ENCODE measurements around the gene FBXO7. TPM values are rescaled to one million over a fixed set of nuclear protein-coding genes. Genes with fewer than 3 reads are reported as not detected.

The FBXO7 gene
- total and polyA plus RNA-seq, 9 of the 15 experiments (the other 6 are each of a cell fraction or from before 2014, with no cell fraction given) = 34.0 to 162 (median 85.2) TPM

DNA sequence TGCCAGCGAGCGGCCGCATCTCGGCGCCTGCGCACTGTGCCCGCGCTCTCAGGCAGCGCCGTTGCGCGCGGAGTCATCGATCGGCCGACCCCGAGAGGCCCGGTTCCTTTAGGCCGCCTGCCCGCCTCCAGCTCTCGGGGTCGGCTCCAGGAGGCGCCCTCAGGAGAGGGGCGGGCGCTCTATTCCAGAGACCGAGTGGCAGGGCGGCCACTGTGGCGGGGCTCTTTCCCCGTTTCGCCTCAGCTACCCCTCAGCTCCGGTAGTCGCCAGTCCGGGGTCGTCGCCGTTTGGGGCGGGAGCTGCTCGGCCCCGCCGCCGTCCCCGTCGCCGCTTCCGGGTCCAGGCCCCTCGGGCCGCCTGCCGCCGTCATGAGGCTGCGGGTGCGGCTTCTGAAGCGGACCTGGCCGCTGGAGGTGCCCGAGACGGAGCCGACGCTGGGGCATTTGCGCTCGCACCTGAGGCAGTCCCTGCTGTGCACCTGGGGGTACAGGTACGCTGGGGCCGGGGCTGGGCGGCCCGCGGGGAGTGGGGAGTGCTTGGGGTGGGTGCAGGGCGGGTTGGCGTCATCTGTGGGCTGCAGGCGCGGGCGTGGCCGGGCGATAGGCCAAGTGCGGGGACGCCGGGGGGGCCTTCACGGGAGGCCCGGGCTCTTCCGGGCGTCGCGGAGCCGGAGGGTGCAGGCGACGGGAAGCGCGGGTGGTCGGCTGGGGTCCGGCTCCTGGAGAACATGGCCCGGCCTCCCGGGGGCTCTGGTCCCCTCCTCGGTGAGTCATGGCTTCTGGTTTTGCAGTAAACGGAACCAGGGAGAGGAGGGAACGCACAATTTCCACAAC, at the start of gene FBXO7 (continued):
- TF ChIP-seq, protein P1, sequence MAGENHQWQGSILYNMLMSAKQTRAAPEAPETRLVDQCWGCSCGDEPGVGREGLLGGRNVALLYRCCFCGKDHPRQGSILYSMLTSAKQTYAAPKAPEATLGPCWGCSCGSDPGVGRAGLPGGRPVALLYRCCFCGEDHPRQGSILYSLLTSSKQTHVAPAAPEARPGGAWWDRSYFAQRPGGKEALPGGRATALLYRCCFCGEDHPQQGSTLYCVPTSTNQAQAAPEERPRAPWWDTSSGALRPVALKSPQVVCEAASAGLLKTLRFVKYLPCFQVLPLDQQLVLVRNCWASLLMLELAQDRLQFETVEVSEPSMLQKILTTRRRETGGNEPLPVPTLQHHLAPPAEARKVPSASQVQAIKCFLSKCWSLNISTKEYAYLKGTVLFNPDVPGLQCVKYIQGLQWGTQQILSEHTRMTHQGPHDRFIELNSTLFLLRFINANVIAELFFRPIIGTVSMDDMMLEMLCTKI (IDR thresholded peaks at IDR 0.05; ENCODE audit: partially characterized antibody) = no peak
- TF ChIP-seq PHF8 (IDR thresholded peaks at IDR 0.05; ENCODE audit: borderline replicate concordance, low read length) = peak; percentile 73
- TF ChIP-seq SMAD4 (CRISPR knock-in tag; conservative IDR thresholded peaks at IDR 0.05) = peak; percentile 66; the same call in 1 of the 2 replicates
- TF ChIP-seq, protein P2, sequence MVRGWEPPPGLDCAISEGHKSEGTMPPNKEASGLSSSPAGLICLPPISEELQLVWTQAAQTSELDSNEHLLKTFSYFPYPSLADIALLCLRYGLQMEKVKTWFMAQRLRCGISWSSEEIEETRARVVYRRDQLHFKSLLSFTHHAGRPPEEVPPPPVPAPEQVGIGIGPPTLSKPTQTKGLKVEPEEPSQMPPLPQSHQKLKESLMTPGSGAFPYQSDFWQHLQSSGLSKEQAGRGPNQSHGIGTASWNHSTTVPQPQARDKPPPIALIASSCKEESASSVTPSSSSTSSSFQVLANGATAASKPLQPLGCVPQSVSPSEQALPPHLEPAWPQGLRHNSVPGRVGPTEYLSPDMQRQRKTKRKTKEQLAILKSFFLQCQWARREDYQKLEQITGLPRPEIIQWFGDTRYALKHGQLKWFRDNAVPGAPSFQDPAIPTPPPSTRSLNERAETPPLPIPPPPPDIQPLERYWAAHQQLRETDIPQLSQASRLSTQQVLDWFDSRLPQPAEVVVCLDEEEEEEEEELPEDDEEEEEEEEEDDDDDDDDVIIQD (CRISPR knock-in tag; IDR thresholded peaks at IDR 0.05) = no peak
- TF ChIP-seq CAMTA2 (CRISPR knock-in tag; conservative IDR thresholded peaks at IDR 0.05) = no peak
- peak; percentile 76 for TF ChIP-seq EP400 (IDR thresholded peaks at IDR 0.05)
- TF ChIP-seq, protein P3, sequence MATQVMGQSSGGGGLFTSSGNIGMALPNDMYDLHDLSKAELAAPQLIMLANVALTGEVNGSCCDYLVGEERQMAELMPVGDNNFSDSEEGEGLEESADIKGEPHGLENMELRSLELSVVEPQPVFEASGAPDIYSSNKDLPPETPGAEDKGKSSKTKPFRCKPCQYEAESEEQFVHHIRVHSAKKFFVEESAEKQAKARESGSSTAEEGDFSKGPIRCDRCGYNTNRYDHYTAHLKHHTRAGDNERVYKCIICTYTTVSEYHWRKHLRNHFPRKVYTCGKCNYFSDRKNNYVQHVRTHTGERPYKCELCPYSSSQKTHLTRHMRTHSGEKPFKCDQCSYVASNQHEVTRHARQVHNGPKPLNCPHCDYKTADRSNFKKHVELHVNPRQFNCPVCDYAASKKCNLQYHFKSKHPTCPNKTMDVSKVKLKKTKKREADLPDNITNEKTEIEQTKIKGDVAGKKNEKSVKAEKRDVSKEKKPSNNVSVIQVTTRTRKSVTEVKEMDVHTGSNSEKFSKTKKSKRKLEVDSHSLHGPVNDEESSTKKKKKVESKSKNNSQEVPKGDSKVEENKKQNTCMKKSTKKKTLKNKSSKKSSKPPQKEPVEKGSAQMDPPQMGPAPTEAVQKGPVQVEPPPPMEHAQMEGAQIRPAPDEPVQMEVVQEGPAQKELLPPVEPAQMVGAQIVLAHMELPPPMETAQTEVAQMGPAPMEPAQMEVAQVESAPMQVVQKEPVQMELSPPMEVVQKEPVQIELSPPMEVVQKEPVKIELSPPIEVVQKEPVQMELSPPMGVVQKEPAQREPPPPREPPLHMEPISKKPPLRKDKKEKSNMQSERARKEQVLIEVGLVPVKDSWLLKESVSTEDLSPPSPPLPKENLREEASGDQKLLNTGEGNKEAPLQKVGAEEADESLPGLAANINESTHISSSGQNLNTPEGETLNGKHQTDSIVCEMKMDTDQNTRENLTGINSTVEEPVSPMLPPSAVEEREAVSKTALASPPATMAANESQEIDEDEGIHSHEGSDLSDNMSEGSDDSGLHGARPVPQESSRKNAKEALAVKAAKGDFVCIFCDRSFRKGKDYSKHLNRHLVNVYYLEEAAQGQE (IDR thresholded peaks at IDR 0.05; ENCODE audit: borderline replicate concordance) = peak; percentile 88
- TF ChIP-seq, protein P3 (CRISPR knock-in tag; IDR thresholded peaks at IDR 0.05; ENCODE audit: low read depth) = 0 out of 2 replicates have a peak, but pooled peaks have one; percentile 45
- TF ChIP-seq FOSL1 (tag; conservative IDR thresholded peaks at IDR 0.05) = peak; percentile 58
- TF ChIP-seq, protein P4, sequence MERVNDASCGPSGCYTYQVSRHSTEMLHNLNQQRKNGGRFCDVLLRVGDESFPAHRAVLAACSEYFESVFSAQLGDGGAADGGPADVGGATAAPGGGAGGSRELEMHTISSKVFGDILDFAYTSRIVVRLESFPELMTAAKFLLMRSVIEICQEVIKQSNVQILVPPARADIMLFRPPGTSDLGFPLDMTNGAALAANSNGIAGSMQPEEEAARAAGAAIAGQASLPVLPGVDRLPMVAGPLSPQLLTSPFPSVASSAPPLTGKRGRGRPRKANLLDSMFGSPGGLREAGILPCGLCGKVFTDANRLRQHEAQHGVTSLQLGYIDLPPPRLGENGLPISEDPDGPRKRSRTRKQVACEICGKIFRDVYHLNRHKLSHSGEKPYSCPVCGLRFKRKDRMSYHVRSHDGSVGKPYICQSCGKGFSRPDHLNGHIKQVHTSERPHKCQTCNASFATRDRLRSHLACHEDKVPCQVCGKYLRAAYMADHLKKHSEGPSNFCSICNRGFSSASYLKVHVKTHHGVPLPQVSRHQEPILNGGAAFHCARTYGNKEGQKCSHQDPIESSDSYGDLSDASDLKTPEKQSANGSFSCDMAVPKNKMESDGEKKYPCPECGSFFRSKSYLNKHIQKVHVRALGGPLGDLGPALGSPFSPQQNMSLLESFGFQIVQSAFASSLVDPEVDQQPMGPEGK (CRISPR knock-in tag; IDR thresholded peaks at IDR 0.05; ENCODE audit: borderline replicate concordance) = 0 out of 2 replicates have a peak, but pooled peaks have one; percentile 38
- 0 out of 2 replicates have a peak, but pooled peaks have one; percentile 0 for TF ChIP-seq TARDBP (IDR thresholded peaks at IDR 0.05)
- no peak for TF ChIP-seq RFX1 (IDR thresholded peaks at IDR 0.05)
- peak; percentile 91; the same call in 1 of the 2 replicates for TF ChIP-seq ZBTB7A (IDR thresholded peaks at IDR 0.05; ENCODE audit: borderline replicate concordance, control insufficient read depth, low read depth, low read length)
- no peak for TF ChIP-seq CEBPB (tag; IDR thresholded peaks at IDR 0.05)
